Fibroblast of mammary gland (primary cell): ENCODE data around the gene EVC.

Experiments
- DNase-seq: peaks from one replicate; pipeline ENCODE4 v3.0.0-alpha.2; 2010; ENCODE audit warnings: low read depth
- H3K4me3 ChIP-seq: 2 replicates; pipeline ENCODE4 v1.5.1; 2011; ENCODE audit warnings: low read depth, mild to moderate bottlenecking, low read length, moderate library complexity; ENCODE audit not compliant: control insufficient read depth
- CTCF ChIP-seq: conservative IDR thresholded peaks from 2 replicates; pipeline ENCODE4 v1.5.1; 2011; ENCODE audit warnings: low read depth, low read length, inconsistent platforms; ENCODE audit not compliant: control insufficient read depth, insufficient read depth

The EVC gene

GRCh38 chr4:5815641-5816040 lies 104.6 kb downstream of the EVC start:
- H3K4me3 ChIP-seq: no peak overlapping the region
- TF ChIP-seq CTCF: no peak
- DNase-seq: no peak

GRCh38 chr4:5816101-5816500 lies 105.1 kb downstream of the EVC start:
- H3K4me3 ChIP-seq: no peak overlapping the region
- no peak for TF ChIP-seq CTCF
- DNase-seq: no peak

- no peak for TF ChIP-seq CTCF
- no peak overlapping the region for H3K4me3 ChIP-seq
- no peak for DNase-seq
Measured at GRCh38 chr4:5816851-5817375, 105.9 kb downstream of the EVC start.

- no peak for DNase-seq
- peak; percentile 60 for TF ChIP-seq CTCF
- H3K4me3 ChIP-seq: no peak overlapping the region
Measured at GRCh38 chr4:5821665-5822358, 110.8 kb downstream of the EVC start.

- no peak for DNase-seq
- TF ChIP-seq CTCF: no peak
- H3K4me3 ChIP-seq: no peak overlapping the region
Measured at GRCh38 chr4:5822619-5823018, 111.6 kb downstream of the EVC start.

- H3K4me3 ChIP-seq: no peak overlapping the region
- no peak for TF ChIP-seq CTCF
- no peak for DNase-seq
Measured at GRCh38 chr4:5823542-5824211, 112.7 kb downstream of the EVC start.

GRCh38 chr4:5824227-5824626 lies 113.2 kb downstream of the EVC start:
- no peak overlapping the region for H3K4me3 ChIP-seq
- no peak for TF ChIP-seq CTCF
- no peak for DNase-seq
